Mesenchymal stem cell (in vitro differentiated cells and primary cell): ENCODE results near the gene NUMB.

Experiments used
- DNase-seq: peaks from one replicate; pipeline ENCODE4 v3.0.0-alpha.2; 2013
- H2AFZ ChIP-seq: one replicate; pipeline ENCODE4 v1.6.1; 2013; ENCODE audit warnings: low read depth, mild to moderate bottlenecking, control low read depth, inconsistent platforms, low read length, moderate library complexity
- H2AK5ac ChIP-seq: 2 replicates; pipeline ENCODE4 v1.6.1; 2013; ENCODE audit warnings: low read length, moderate library complexity, mild to moderate bottlenecking, inconsistent platforms; ENCODE audit not compliant: severe bottlenecking
- H2BK120ac ChIP-seq: one replicate; pipeline ENCODE4 v1.6.1; 2013; ENCODE audit warnings: low read depth, mild to moderate bottlenecking, inconsistent platforms, low read length, moderate library complexity
- H2BK12ac ChIP-seq, 2 experiments: one replicate each; pipeline ENCODE4 v1.6.1; 2013; ENCODE audit warnings: inconsistent platforms in 2 of 2, low read length in 2 of 2, mild to moderate bottlenecking in 2 of 2, moderate library complexity in 2 of 2, control low read depth in 1 of 2
- H2BK15ac ChIP-seq: one replicate; pipeline ENCODE4 v1.6.1; 2013; ENCODE audit warnings: mild to moderate bottlenecking, low read depth, inconsistent platforms; ENCODE audit not compliant: poor library complexity, severe bottlenecking
- H2BK5ac ChIP-seq: 2 replicates; pipeline ENCODE4 v1.6.1; 2013; ENCODE audit warnings: low read depth, mild to moderate bottlenecking, low read length, control low read depth, inconsistent platforms; ENCODE audit not compliant: poor library complexity, severe bottlenecking
- H3K14ac ChIP-seq, 2 experiments: one replicate each; pipeline ENCODE4 v1.6.1; 2013; ENCODE audit warnings: inconsistent platforms in 2 of 2, low read length in 2 of 2, control low read depth in 1 of 2, mild to moderate bottlenecking in 1 of 2, moderate library complexity in 1 of 2
- H3K18ac ChIP-seq, 2 experiments: one replicate each; pipeline ENCODE4 v1.6.1; 2013; ENCODE audit warnings: inconsistent platforms in 2 of 2, low read length in 2 of 2, control low read depth in 1 of 2, low read depth in 1 of 2, mild to moderate bottlenecking in 1 of 2
- H3K23ac ChIP-seq, 2 experiments: one replicate each; pipeline ENCODE4 v1.6.1; 2013; ENCODE audit warnings: inconsistent platforms in 2 of 2, low read length in 2 of 2, mild to moderate bottlenecking in 2 of 2, moderate library complexity in 2 of 2, control low read depth in 1 of 2
- H3K27ac ChIP-seq: 2 replicates; pipeline ENCODE4 v1.5.1; 2013; ENCODE audit warnings: mild to moderate bottlenecking, moderate library complexity, low read length, control low read depth, inconsistent platforms; ENCODE audit not compliant: poor library complexity, severe bottlenecking
- H3K27me3 ChIP-seq, 2 experiments: 2 replicates each; pipeline versions ENCODE4 v1.6.1 to v1.7.0; 2013; ENCODE audit warnings: low read length in 2 of 2, mild to moderate bottlenecking in 2 of 2, moderate library complexity in 2 of 2, control low read depth in 1 of 2, inconsistent platforms in 1 of 2; ENCODE audit not compliant: control insufficient read depth in 1 of 2, insufficient read depth in 1 of 2
- H3K36me3 ChIP-seq, 2 experiments: 2 replicates each; pipeline versions ENCODE4 v1.6.1 to v1.7.0; 2013; ENCODE audit warnings: low read length in 2 of 2, control low read depth in 1 of 2, inconsistent platforms in 1 of 2, low read depth in 1 of 2, mild to moderate bottlenecking in 1 of 2; ENCODE audit not compliant: insufficient read depth in 2 of 2, control insufficient read depth in 1 of 2
- H3K4ac ChIP-seq, 2 experiments: one replicate each; pipeline ENCODE4 v1.6.1; 2013; ENCODE audit warnings: inconsistent platforms in 2 of 2, low read length in 2 of 2, mild to moderate bottlenecking in 2 of 2, moderate library complexity in 2 of 2, control low read depth in 1 of 2, low read depth in 1 of 2
- H3K4me1 ChIP-seq: 2 replicates; pipeline ENCODE4 v1.6.1; 2013; ENCODE audit warnings: low read depth, low read length, control low read depth; ENCODE audit not compliant: control insufficient read depth, insufficient read depth
- H3K4me2 ChIP-seq: 2 replicates; pipeline ENCODE4 v1.6.1; 2013; ENCODE audit warnings: low read length, mild to moderate bottlenecking, inconsistent platforms; ENCODE audit not compliant: poor library complexity, severe bottlenecking
- H3K4me3 ChIP-seq, 2 experiments: 2 replicates each; pipeline versions ENCODE4 v1.5.1 to v1.7.0; 2013; ENCODE audit warnings: low read length in 2 of 2, mild to moderate bottlenecking in 2 of 2, control low read depth in 1 of 2, low read depth in 1 of 2; ENCODE audit not compliant: insufficient read depth in 1 of 2
- H3K79me1 ChIP-seq: replicated peaks from 2 replicates; pipeline ENCODE4 v1.6.1; 2013; ENCODE audit warnings: mild to moderate bottlenecking, control low read depth, low read length, inconsistent platforms; ENCODE audit not compliant: poor library complexity, severe bottlenecking
- H3K9ac ChIP-seq: 2 replicates; pipeline ENCODE4 v1.7.0; 2013; ENCODE audit warnings: mild to moderate bottlenecking, low read length, moderate library complexity
- H3K9me3 ChIP-seq: 2 replicates; pipeline ENCODE4 v1.7.0; 2013; ENCODE audit warnings: mild to moderate bottlenecking, low read length; ENCODE audit not compliant: control insufficient read depth
- H4K8ac ChIP-seq: one replicate; pipeline ENCODE4 v1.6.1; 2013; ENCODE audit warnings: inconsistent platforms, mild to moderate bottlenecking, low read length, moderate library complexity
- H4K91ac ChIP-seq: one replicate; pipeline ENCODE4 v1.6.1; 2013; ENCODE audit warnings: mild to moderate bottlenecking, low read length, inconsistent platforms
- WGBS: methylation state at CpG from one replicate; pipeline ENCODE4 v1.1.7; 2013; ENCODE audit warnings: mixed read lengths; 5-methylcytosine and 5-hydroxymethylcytosine counted together

NUMB gene

DNA sequence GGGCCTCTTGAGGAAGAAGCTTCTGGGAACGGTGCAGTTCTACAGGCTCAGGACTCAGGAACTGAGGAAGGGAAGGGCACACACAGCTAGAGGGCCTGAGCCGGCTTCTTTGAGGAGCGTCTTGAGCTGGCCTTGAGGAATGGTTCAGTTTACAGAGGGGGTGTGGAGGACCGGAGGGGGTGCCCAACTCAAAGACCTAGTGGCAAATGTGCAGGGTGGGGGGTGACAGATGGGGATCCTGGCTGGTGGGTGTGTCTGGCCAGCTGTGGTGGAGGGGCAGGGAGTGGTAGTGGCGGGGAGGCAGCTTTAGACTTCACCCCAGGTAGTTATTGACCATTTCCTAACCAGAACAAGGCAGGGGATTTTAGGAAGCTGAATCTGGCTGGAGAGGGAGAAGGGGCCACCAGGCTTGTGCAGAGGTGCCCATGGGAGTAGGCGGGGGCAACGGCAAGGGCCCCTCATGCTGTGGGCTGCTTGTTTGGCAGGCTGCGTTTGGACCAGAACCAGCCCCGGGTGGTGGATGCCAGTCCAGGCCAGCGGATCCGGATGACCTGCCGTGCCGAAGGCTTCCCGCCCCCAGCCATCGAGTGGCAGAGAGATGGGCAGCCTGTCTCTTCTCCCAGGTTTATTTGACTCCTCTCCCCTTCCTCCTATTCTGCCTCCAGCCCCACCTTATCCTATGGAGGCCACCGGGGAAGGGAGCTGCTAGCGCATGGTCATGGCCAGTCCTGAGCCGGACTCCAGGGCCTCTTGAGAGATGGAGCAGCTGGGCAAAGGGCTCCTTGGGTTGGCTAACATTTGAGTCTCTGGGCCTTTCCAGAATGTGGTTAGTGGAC is 193.2 kb downstream of the NUMB start:
- Histone ChIP-seq H3K4me2 (no peak overlapping the region), H2AFZ (no peak overlapping the region), H4K8ac (no peak overlapping the region), H2AK5ac (no peak overlapping the region), H3K9me3 (no peaks in the 10 kb centered on the region), H3K79me1 (no peaks in the 10 kb centered on the region), H2BK15ac (no peak overlapping the region), H3K23ac (no peak overlapping the region), H3K4ac (no peak overlapping the region), H3K36me3 (peaks cover 11 to 89% of the 10 kb centered on the region in 2 experiments), H2BK120ac (no peak overlapping the region), H3K14ac (no peak overlapping the region), H2BK12ac (no peak overlapping the region), H3K27ac (no peak overlapping the region), H3K18ac (no peak overlapping the region), H3K4me3 (no peak overlapping the region), H4K91ac (no peak overlapping the region), H3K27me3 (no peaks in the 10 kb centered on the region), H3K4me1 (peaks cover 6% of the 10 kb centered on the region), H2BK5ac (no peak overlapping the region), H3K9ac (no peak overlapping the region)
- no peak for DNase-seq
- 93% methylated on average over 17 of the region's 18 CpGs for WGBS

- Histone ChIP-seq H3K4me2 (no peak overlapping the region), H3K36me3 (peaks cover 11 to 90% of the 10 kb centered on the region in 2 experiments), H3K23ac (no peak overlapping the region), H2BK5ac (no peak overlapping the region), H2AK5ac (no peak overlapping the region), H3K4me1 (no peaks in the 10 kb centered on the region), H3K4me3 (no peak overlapping the region), H4K8ac (no peak overlapping the region), H3K18ac (no peak overlapping the region), H2AFZ (no peak overlapping the region), H4K91ac (no peak overlapping the region), H3K27ac (no peak overlapping the region), H3K9me3 (no peaks in the 10 kb centered on the region), H2BK120ac (no peak overlapping the region), H2BK12ac (no peak overlapping the region), H3K4ac (no peak overlapping the region), H3K79me1 (no peaks in the 10 kb centered on the region), H3K9ac (no peak overlapping the region), H3K27me3 (no peaks in the 10 kb centered on the region), H2BK15ac (no peak overlapping the region), H3K14ac (no peak overlapping the region)
- no peak for DNase-seq
- 87% methylated on average over 20 of the region's 23 CpGs for WGBS
Observed at GRCh38 chr14:73264080-73264884, 194.1 kb downstream of the NUMB start.

DNA sequence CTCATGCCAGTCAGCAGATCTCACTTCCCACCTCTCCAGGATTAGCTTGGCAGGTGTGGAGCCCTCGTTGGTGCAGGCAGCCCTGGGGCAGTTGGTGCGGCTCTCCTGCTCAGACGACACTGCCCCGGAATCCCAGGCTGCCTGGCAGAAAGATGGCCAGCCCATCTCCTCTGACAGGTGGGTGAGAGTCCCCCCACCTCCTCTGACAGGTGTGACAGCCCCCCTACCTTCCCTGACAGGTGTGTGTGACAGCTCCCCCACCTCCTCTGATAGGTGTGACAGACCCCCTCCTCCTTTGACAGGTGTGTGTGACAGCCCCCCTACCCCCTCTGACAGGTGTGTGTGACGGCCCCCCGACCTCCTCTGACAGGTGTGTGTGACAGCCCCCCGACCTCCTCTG is 194.7 kb downstream of the NUMB start:
- Histone ChIP-seq H3K18ac (no peak overlapping the region), H3K4me2 (no peak overlapping the region), H3K9me3 (no peaks in the 10 kb centered on the region), H2BK12ac (no peak overlapping the region), H3K14ac (no peak overlapping the region), H3K36me3 (peaks cover 10 to 94% of the 10 kb centered on the region in 2 experiments), H3K4me1 (no peaks in the 10 kb centered on the region), H2AK5ac (no peak overlapping the region), H3K4ac (no peak overlapping the region), H3K27me3 (no peaks in the 10 kb centered on the region), H3K79me1 (peaks cover 2% of the 10 kb centered on the region), H3K27ac (no peak overlapping the region), H2BK5ac (no peak overlapping the region), H3K4me3 (no peak overlapping the region), H2BK120ac (no peak overlapping the region), H4K8ac (no peak overlapping the region), H2AFZ (no peak overlapping the region), H3K23ac (no peak overlapping the region), H3K9ac (no peak overlapping the region), H2BK15ac (no peak overlapping the region), H4K91ac (no peak overlapping the region)
- no peak for DNase-seq
- 96% methylated on average over 4 of the region's 7 CpGs for WGBS

GRCh38 chr14:73262427-73263183 is 195.7 kb downstream of the NUMB start:
- Histone ChIP-seq H3K4me2 (no peak overlapping the region), H2AK5ac (no peak overlapping the region), H4K8ac (no peak overlapping the region), H3K79me1 (peaks cover 2% of the 10 kb centered on the region), H3K14ac (no peak overlapping the region), H3K4me1 (no peaks in the 10 kb centered on the region), H3K36me3 (peaks cover 4 to 85% of the 10 kb centered on the region in 2 experiments), H3K9ac (no peak overlapping the region), H3K4ac (no peak overlapping the region), H3K9me3 (no peaks in the 10 kb centered on the region), H2BK120ac (no peak overlapping the region), H2AFZ (no peak overlapping the region), H3K27me3 (no peaks in the 10 kb centered on the region), H3K27ac (no peak overlapping the region), H4K91ac (no peak overlapping the region), H2BK15ac (no peak overlapping the region), H3K4me3 (no peak overlapping the region), H3K23ac (no peak overlapping the region), H3K18ac (no peak overlapping the region), H2BK12ac (no peak overlapping the region), H2BK5ac (no peak overlapping the region)
- WGBS = 92% methylated on average over 18 of the region's 20 CpGs
- no peak for DNase-seq
